Muscle of leg (tissue), 11 donors: Measurements from ENCODE around the gene DCBLD2. TPM values are rescaled to one million over a fixed set of nuclear protein-coding genes. Genes with fewer than 3 reads are reported as not detected.

Experiments
- DNase-seq: peaks from one replicate; pipeline ENCODE4 v3.0.0; 2013
- H3K27ac ChIP-seq: one replicate; pipeline ENCODE4 v1.5.1; 2013; ENCODE audit warnings: mild to moderate bottlenecking, low read length, control low read depth
- H3K27me3 ChIP-seq: one replicate; pipeline ENCODE4 v1.6.1; 2013; ENCODE audit warnings: low read length; ENCODE audit not compliant: control insufficient read depth, insufficient read depth
- H3K36me3 ChIP-seq: one replicate; pipeline ENCODE4 v1.6.1; 2013; ENCODE audit warnings: low read length; ENCODE audit not compliant: control insufficient read depth, insufficient read depth
- H3K4me1 ChIP-seq: one replicate; pipeline ENCODE4 v1.6.1; 2013; ENCODE audit warnings: low read length; ENCODE audit not compliant: control insufficient read depth, insufficient read depth
- H3K4me3 ChIP-seq: one replicate; pipeline ENCODE4 v1.5.1; 2013; ENCODE audit warnings: low read length, control low read depth
- H3K9me3 ChIP-seq: replicated peaks from 2 replicates; pipeline ENCODE4 v1.6.1; 2013; ENCODE audit warnings: low read depth, low read length; ENCODE audit not compliant: control insufficient read depth
- WGBS: methylation state at CpG from one replicate; pipeline ENCODE4 v1.1.5; 2013; ENCODE audit warnings: missing lambda C conversion rate; ENCODE audit not compliant: insufficient coverage; 5-methylcytosine and 5-hydroxymethylcytosine counted together
- polyA plus RNA-seq, 8 donors: library from polyadenylated mRNA; unstranded; fragments of 120-200 nt; gene quantifications; one replicate each; pipeline versions ENCODE4 v1.2.1 to v1.2.3, GENCODE V29; 2013; ENCODE audit warnings: inconsistent platforms in 1 of 8, low replicate concordance in 1 of 8; ENCODE audit not compliant: insufficient read length in 8 of 8, insufficient read depth in 1 of 8
- total RNA-seq: library from RNA; stranded (reverse); fragments of 120-200 nt; gene quantifications from one replicate; pipeline ENCODE4 v1.2.4, GENCODE V29; 2013

Gene DCBLD2
- total and polyA plus RNA-seq, 9 donors: 18.7 to 31.0 (median 23.9) TPM

- no peaks in the 10 kb centered on the region for H3K27me3 ChIP-seq
- H3K4me1 ChIP-seq: peaks cover 2% of the 10 kb centered on the region
- H3K27ac ChIP-seq: no peak overlapping the region
- H3K9me3 ChIP-seq: no peaks in the 10 kb centered on the region
- WGBS: no CpG with 5 or more reads among the region's 3 CpGs
- H3K36me3 ChIP-seq: no peaks in the 10 kb centered on the region
- H3K4me3 ChIP-seq: no peak overlapping the region
- DNase-seq: no peak
These were observed 125.9 kb downstream of the DCBLD2 start for GRCh38 chr3:98775459-98776139.

GRCh38 chr3:98772022-98772421 is 129.5 kb downstream of the DCBLD2 start:
- WGBS: no CpG with 5 or more reads among the region's 2 CpGs
- H3K36me3 ChIP-seq: no peaks in the 10 kb centered on the region
- H3K4me1 ChIP-seq: no peaks in the 10 kb centered on the region
- no peak overlapping the region for H3K4me3 ChIP-seq
- no peak overlapping the region for H3K27ac ChIP-seq
- H3K27me3 ChIP-seq: no peaks in the 10 kb centered on the region
- H3K9me3 ChIP-seq: no peaks in the 10 kb centered on the region
- DNase-seq: no peak

- DNase-seq: no peak
- no peaks in the 10 kb centered on the region for H3K36me3 ChIP-seq
- 90% methylated on average over 7 of the region's 8 CpGs for WGBS
- H3K4me3 ChIP-seq: no peak overlapping the region
- no peaks in the 10 kb centered on the region for H3K9me3 ChIP-seq
- H3K4me1 ChIP-seq: no peaks in the 10 kb centered on the region
- H3K27me3 ChIP-seq: no peaks in the 10 kb centered on the region
- no peak overlapping the region for H3K27ac ChIP-seq
These were observed 131.0 kb downstream of the DCBLD2 start for GRCh38 chr3:98770261-98771039.

- DNase-seq: no peak
- Histone ChIP-seq H3K27me3 (no peaks in the 10 kb centered on the region), H3K4me3 (no peak overlapping the region), H3K27ac (no peak overlapping the region), H3K9me3 (no peaks in the 10 kb centered on the region), H3K4me1 (no peaks in the 10 kb centered on the region), H3K36me3 (no peaks in the 10 kb centered on the region)
These were observed 132.0 kb downstream of the DCBLD2 start for GRCh38 chr3:98769448-98769847.

GRCh38 chr3:98768961-98769360 is 132.5 kb downstream of the DCBLD2 start:
- Histone ChIP-seq H3K36me3 (no peaks in the 10 kb centered on the region), H3K4me1 (no peaks in the 10 kb centered on the region)
- WGBS: 83% methylated on average over 1 of the region's 2 CpGs

GRCh38 chr3:98766924-98767323 is 134.6 kb downstream of the DCBLD2 start:
- DNase-seq: no peak
- Histone ChIP-seq H3K4me3 (no peak overlapping the region), H3K27me3 (no peaks in the 10 kb centered on the region), H3K9me3 (no peaks in the 10 kb centered on the region), H3K36me3 (no peaks in the 10 kb centered on the region), H3K27ac (no peak overlapping the region), H3K4me1 (no peaks in the 10 kb centered on the region)

More at GRCh38 chr3:98768961-98769360, 132.5 kb downstream of the DCBLD2 start:
- Histone ChIP-seq H3K9me3 (no peaks in the 10 kb centered on the region), H3K27me3 (no peaks in the 10 kb centered on the region), H3K4me3 (no peak overlapping the region), H3K27ac (no peak overlapping the region)
- no peak for DNase-seq

GRCh38 chr3:98765721-98766120 is 135.8 kb downstream of the DCBLD2 start:
- DNase-seq: no peak
- no peaks in the 10 kb centered on the region for H3K36me3 ChIP-seq
- no peak overlapping the region for H3K4me3 ChIP-seq
- H3K9me3 ChIP-seq: no peaks in the 10 kb centered on the region
- H3K4me1 ChIP-seq: no peaks in the 10 kb centered on the region
- no peaks in the 10 kb centered on the region for H3K27me3 ChIP-seq
- 60% methylated on average over 1 of the region's 4 CpGs for WGBS
- H3K27ac ChIP-seq: no peak overlapping the region

- H3K36me3 ChIP-seq: no peaks in the 10 kb centered on the region
- no peak overlapping the region for H3K27ac ChIP-seq
- no peak overlapping the region for H3K4me3 ChIP-seq
- no peaks in the 10 kb centered on the region for H3K27me3 ChIP-seq
- no peak for DNase-seq
- no peaks in the 10 kb centered on the region for H3K9me3 ChIP-seq
- H3K4me1 ChIP-seq: no peaks in the 10 kb centered on the region
- no CpG with 5 or more reads among the region's 4 CpGs for WGBS
These were observed 137.0 kb downstream of the DCBLD2 start for GRCh38 chr3:98764472-98764884.

GRCh38 chr3:98763819-98764418 is 137.6 kb downstream of the DCBLD2 start:
- no peaks in the 10 kb centered on the region for H3K9me3 ChIP-seq
- H3K27me3 ChIP-seq: no peaks in the 10 kb centered on the region
- H3K27ac ChIP-seq: no peak overlapping the region
- H3K4me3 ChIP-seq: peak overlapping the region; percentile 9
- DNase-seq: no peak
- WGBS: 32% methylated on average over 2 of the region's 5 CpGs
- H3K4me1 ChIP-seq: no peaks in the 10 kb centered on the region
- H3K36me3 ChIP-seq: no peaks in the 10 kb centered on the region

- WGBS: 58% methylated on average over 1 of the region's 1 CpG
- H3K4me3 ChIP-seq: peak within 1 kb of the TSS; percentile 9
- peak; percentile 76 for DNase-seq
- no peaks in the 10 kb centered on the region for H3K9me3 ChIP-seq
- H3K4me1 ChIP-seq: no peaks in the 10 kb centered on the region
- H3K27me3 ChIP-seq: no peaks in the 10 kb centered on the region
- H3K36me3 ChIP-seq: no peaks in the 10 kb centered on the region
- peak within 1 kb of the TSS; percentile 65 for H3K27ac ChIP-seq
These were observed 138.4 kb downstream of the DCBLD2 start, which contains the start of gene ST3GAL6 for GRCh38 chr3:98763076-98763475. ST3GAL6 (plus strand) TSS chr3:98763340; CDS start chr3:98768441, 5,101 bp downstream.
